ENCODE measurements around the gene STARD7.

- TF ChIP-seq CTCF (IDR thresholded peaks at IDR 0.05) (no peak), POLR2A (IDR thresholded peaks at IDR 0.05) (no peak), EP300 (IDR thresholded peaks at IDR 0.05) (no peak)
Observed at GRCh38 chr2:96139181-96139758, 69.4 kb downstream of the STARD7 start.

Data from tibial nerve (tissue), 4 donors.